Smooth muscle cell (in vitro differentiated cells): ENCODE measurements around the gene ARMH1. TPM values are rescaled to one million over a fixed set of nuclear protein-coding genes. Genes with fewer than 3 reads are reported as not detected.

Experiments
- DNase-seq: peaks from one replicate; lab custom pipeline; 2025; ENCODE audit not compliant: unreplicated experiment; lab: John Stamatoyannopoulos, UW
- H2AFZ ChIP-seq: fragments of 200-600 bp; sonication (generic); 2 replicates; pipeline ENCODE4 v1.6.0; 2016; ENCODE audit warnings: antibody characterized with exemption, low read depth, mild to moderate bottlenecking
- H3F3A ChIP-seq: fragments of 200-600 bp; sonication (generic); 2 replicates; pipeline ENCODE4 v1.6.0; 2017; ENCODE audit warnings: antibody characterized with exemption, low read depth
- H3K27ac ChIP-seq: fragments of 200-600 bp; sonication (generic); 2 replicates; pipeline ENCODE4 v1.5.1; 2016; ENCODE audit warnings: low read depth, mild to moderate bottlenecking
- H3K27me3 ChIP-seq: fragments of 200-600 bp; sonication (generic); 2 replicates; pipeline ENCODE4 v1.6.1; 2016; ENCODE audit warnings: low read depth, mild to moderate bottlenecking
- H3K36me3 ChIP-seq: fragments of 200-600 bp; sonication (generic); 2 replicates; pipeline ENCODE4 v1.5.1; 2016; ENCODE audit warnings: low read depth
- H3K4me1 ChIP-seq: fragments of 200-600 bp; sonication (generic); 2 replicates; pipeline ENCODE4 v1.5.1; 2016; ENCODE audit warnings: low read depth
- H3K4me2 ChIP-seq: fragments of 200-600 bp; sonication (generic); 2 replicates; pipeline ENCODE4 v1.6.0; 2016; ENCODE audit warnings: mild to moderate bottlenecking
- H3K4me3 ChIP-seq: fragments of 200-600 bp; sonication (generic); 2 replicates; pipeline ENCODE4 v1.5.1; 2016; ENCODE audit warnings: mild to moderate bottlenecking
- H3K79me2 ChIP-seq: fragments of 200-600 bp; sonication (generic); 2 replicates; pipeline ENCODE4 v1.6.0; 2016; ENCODE audit warnings: low read depth, mild to moderate bottlenecking
- H3K9ac ChIP-seq: fragments of 200-600 bp; sonication (generic); 2 replicates; pipeline ENCODE4 v1.6.0; 2016; ENCODE audit warnings: low read depth
- H3K9me3 ChIP-seq: fragments of 200-600 bp; sonication (generic); replicated peaks from 2 replicates; pipeline ENCODE4 v1.5.1; 2016; ENCODE audit warnings: low read depth
- H4K20me1 ChIP-seq: fragments of 200-600 bp; sonication (generic); 2 replicates; pipeline ENCODE4 v1.6.0; 2016; ENCODE audit warnings: low read depth
- CTCF ChIP-seq: fragments of 200-600 bp; sonication (generic); IDR thresholded peaks from 2 replicates; pipeline ENCODE4 v1.5.1; 2017; ENCODE audit warnings: borderline replicate concordance, mild to moderate bottlenecking, antibody characterized with exemption; ENCODE audit not compliant: insufficient read depth, poor library complexity, severe bottlenecking
- WGBS: methylation state at CpG from one replicate; pipeline ENCODE4 v1.1.7; 2016; ENCODE audit warnings: low lambda C conversion rate; 5-methylcytosine and 5-hydroxymethylcytosine counted together
- polyA plus RNA-seq: library from polyadenylated mRNA; unstranded; fragments of >200 nt; fragmentation: Nextera tagmentation; extraction: Ambion mirVana; gene quantifications from 2 replicates; pipeline ENCODE4 v1.2.1, GENCODE V29; 2016
- total RNA-seq: library from RNA; depleted of rRNA; stranded (reverse); fragments of >200 nt; gene quantifications from 2 replicates; pipeline ENCODE4 v1.2.3, GENCODE V29; 2014

ARMH1 gene
- total and polyA plus RNA-seq, 2 experiments from 2014 or later, result 1.5 to 8.3 TPM

- WGBS, result 92% methylated on average over 10 of the region's 10 CpGs
- H3K9ac ChIP-seq, result no peak overlapping the region
- no peaks in the 10 kb centered on the region for H3K36me3 ChIP-seq
- no peak overlapping the region for H3K4me3 ChIP-seq
- H3K4me1 ChIP-seq, result no peaks in the 10 kb centered on the region
- no peaks in the 10 kb centered on the region for H4K20me1 ChIP-seq
- H3K4me2 ChIP-seq, result no peak overlapping the region
- TF ChIP-seq CTCF, result no peak
- DNase-seq, result no peak
- H3F3A ChIP-seq, result peaks cover 9% of the 10 kb centered on the region
- H3K27ac ChIP-seq, result no peak overlapping the region
- H3K79me2 ChIP-seq, result no peaks in the 10 kb centered on the region
- no peaks in the 10 kb centered on the region for H3K9me3 ChIP-seq
- H2AFZ ChIP-seq, result no peak overlapping the region
- no peaks in the 10 kb centered on the region for H3K27me3 ChIP-seq
Measured at GRCh38 chr1:44670751-44671640, 3.5 kb upstream of the ARMH1 start.

GRCh38 chr1:44672254-44672955, 2.1 kb upstream of the ARMH1 start:
- WGBS, result 75% methylated on average over 13 of the region's 13 CpGs
- peak overlapping the region; percentile 85 for H3K4me2 ChIP-seq
- H3K9ac ChIP-seq, result no peak overlapping the region

GRCh38 chr1:44672961-44673674, 1.4 kb upstream of the ARMH1 start:
- Histone ChIP-seq H3K4me2 (peak overlapping the region; percentile 85), H3K9me3 (no peaks in the 10 kb centered on the region), H3K4me3 (peak overlapping the region; percentile 60), H3K36me3 (no peaks in the 10 kb centered on the region), H3K4me1 (no peaks in the 10 kb centered on the region), H3K27me3 (no peaks in the 10 kb centered on the region), H2AFZ (peak overlapping the region; percentile 92), H3K27ac (peak overlapping the region; percentile 88), H3F3A (peaks cover 9% of the 10 kb centered on the region), H3K9ac (peak overlapping the region; percentile 72), H3K79me2 (no peaks in the 10 kb centered on the region), H4K20me1 (no peaks in the 10 kb centered on the region)
- 73% methylated on average over 14 of the region's 14 CpGs for WGBS
- no peak for TF ChIP-seq CTCF
- DNase-seq, result no peak

More at GRCh38 chr1:44672254-44672955, 2.1 kb upstream of the ARMH1 start:
- Histone ChIP-seq H3K36me3 (no peaks in the 10 kb centered on the region), H3K4me3 (no peak overlapping the region), H3F3A (peaks cover 9% of the 10 kb centered on the region), H3K27me3 (no peaks in the 10 kb centered on the region), H2AFZ (no peak overlapping the region), H3K9me3 (no peaks in the 10 kb centered on the region), H4K20me1 (no peaks in the 10 kb centered on the region), H3K4me1 (no peaks in the 10 kb centered on the region), H3K79me2 (no peaks in the 10 kb centered on the region), H3K27ac (no peak overlapping the region)
- TF ChIP-seq CTCF, result no peak
- DNase-seq, result no peak
